GM21723 (cell line): ENCODE results near the gene SKIC2.
"Not testable (repeated sequence)": the region's sequence is repeated elsewhere in the genome, so short reads cannot be mapped to it uniquely, and the experiment has no call there.

Experiments
- ATAC-seq: cut with Tn5 transposase; IDR thresholded peaks from one replicate; pipeline ENCODE4 v1.9.1; 2021; ENCODE audit warnings: mild to moderate bottlenecking, moderate library complexity; ENCODE audit not compliant: unreplicated experiment

Gene SKIC2

DNA sequence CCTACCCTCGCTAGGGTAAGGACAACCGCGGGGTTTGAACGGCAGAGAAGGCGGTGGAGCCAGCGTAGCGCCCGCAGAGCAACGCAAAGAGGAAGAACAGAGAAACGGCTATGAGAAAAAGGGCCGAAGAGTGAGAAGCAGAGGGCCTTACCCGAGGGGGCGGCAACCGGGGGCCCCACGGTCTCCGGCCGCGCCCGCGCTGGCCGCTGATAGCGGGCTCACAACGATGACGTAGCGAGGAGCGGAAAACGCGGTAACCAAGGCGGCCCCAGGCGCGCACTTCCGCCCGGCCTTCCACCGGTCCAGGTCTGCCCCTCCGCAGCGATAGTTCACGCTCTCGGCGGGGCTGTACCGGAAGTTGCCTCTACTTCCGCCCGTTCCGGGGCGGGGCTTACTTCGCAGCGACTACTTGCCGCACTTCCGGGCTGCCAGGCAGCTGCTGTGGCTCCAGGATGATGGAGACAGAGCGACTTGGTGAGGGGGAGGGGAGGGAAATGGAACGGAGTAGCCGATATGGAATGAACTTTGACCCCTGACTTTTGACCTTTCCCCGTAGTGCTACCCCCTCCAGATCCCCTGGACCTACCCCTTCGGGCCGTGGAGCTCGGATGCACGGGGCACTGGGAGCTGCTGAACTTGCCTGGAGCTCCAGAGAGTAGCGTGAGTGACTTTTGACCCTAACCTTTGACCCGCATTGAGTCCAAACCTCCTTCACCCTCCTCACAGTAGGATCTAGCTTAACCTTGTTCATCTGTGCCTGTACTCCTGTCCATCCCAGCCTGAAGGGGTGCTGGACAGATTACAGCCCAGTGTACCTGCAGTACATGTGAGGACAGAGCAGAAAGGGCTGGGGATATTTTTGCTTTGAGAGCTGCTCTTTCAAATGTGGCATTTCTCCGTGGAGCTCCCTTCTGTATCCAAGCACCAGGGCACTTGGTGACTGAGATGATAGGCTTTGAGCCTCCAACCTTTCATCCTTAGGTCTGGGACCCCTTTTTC is at the start of gene SKIC2, which contains the start of gene NELFE:
Gene SKIC2, plus strand, starts transcription at position 435 of the 999 bp plus-strand sequence. Its CDS starts 18 bp downstream, at position 453.
Gene NELFE, minus strand, starts transcription at position 231 of the 999 bp plus-strand sequence. CDS start 525 bp downstream, outside the sequence.
- peak; percentile 95 for ATAC-seq

DNA sequence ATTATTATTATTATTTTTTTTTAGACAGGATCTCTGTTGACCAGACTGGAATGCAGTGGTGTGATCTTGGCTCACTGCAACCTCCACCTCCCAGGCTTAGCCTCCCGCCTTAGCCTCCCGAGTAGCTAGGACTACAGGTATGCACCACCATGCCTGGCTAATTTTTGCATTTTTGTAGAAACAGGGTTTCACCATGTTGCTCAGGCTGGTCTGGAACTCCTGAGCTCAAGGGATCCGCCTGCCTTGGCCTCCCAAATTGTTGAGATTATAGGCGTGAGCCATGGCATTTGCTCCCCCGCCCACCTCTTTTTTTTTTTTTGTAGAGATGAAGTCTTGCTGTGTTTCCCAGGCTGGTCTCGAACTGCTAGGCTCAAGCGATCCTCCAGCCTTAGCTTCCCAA is 49.7 kb upstream of the SKIC2 start:
- ATAC-seq = not testable (repeated sequence)

- ATAC-seq = no peak
Measured at GRCh38 chr6:31911826-31912585, 47.0 kb upstream of the SKIC2 start.

GRCh38 chr6:31915351-31915750 is 43.6 kb upstream of the SKIC2 start:
- no peak for ATAC-seq

- ATAC-seq = no peak
Measured at GRCh38 chr6:31915756-31916155, 43.2 kb upstream of the SKIC2 start.

- ATAC-seq = no peak
Measured at GRCh38 chr6:31918069-31918720, 40.8 kb upstream of the SKIC2 start.

DNA sequence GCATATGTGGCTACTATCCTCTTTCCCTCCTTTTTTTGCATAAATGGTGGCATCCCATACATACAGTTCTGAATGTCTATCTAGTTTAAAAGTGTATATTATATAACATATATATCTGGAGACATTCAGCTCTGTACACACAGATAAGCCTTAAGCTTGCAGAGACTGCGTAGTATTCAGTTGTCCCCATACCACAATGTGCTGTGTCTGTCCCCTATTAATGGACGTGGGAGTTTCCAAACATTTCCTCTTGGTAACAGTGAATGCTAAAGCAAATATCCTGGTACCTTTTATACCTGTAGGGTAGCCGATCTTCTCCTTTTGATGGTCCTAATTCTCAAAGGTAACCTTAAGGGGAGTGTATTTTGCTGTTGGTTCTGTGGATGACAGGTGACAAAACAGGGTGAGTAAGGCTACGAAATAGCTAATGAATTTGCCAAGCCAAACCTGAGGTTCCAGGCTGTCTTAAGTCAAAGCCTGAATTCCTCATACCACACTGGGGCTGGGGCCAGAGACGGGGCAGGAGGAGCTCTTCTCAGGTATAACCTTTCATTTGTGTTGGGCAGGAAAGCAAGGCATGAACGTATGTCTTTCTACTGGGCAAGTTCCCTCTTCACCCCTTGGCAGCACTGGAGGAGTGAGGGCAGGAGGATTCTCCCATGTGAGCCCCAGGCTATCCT is 39.2 kb upstream of the SKIC2 start:
- ATAC-seq = no peak

DNA sequence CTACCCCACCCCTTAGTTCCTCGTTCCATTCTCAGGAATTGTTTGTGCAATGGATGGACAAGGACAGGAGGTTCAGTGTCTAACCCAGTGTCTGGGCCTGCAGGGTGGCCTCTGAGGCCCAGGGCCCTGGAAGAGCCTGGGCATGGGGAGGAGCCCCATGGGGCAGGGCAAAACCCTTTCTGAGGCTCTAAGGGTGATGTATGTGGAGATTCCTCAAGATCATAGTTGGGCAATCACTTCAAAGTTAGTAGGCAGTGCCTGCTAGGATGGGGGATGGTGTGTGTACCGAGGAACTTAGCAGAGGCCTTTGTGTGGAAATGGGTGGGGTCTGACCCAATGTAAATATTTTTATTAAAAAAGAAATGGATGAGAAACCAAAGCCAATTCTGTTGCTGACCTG is 38.2 kb upstream of the SKIC2 start:
- no peak for ATAC-seq

GRCh38 chr6:31922942-31923341 is 36.0 kb upstream of the SKIC2 start:
- no peak for ATAC-seq

DNA sequence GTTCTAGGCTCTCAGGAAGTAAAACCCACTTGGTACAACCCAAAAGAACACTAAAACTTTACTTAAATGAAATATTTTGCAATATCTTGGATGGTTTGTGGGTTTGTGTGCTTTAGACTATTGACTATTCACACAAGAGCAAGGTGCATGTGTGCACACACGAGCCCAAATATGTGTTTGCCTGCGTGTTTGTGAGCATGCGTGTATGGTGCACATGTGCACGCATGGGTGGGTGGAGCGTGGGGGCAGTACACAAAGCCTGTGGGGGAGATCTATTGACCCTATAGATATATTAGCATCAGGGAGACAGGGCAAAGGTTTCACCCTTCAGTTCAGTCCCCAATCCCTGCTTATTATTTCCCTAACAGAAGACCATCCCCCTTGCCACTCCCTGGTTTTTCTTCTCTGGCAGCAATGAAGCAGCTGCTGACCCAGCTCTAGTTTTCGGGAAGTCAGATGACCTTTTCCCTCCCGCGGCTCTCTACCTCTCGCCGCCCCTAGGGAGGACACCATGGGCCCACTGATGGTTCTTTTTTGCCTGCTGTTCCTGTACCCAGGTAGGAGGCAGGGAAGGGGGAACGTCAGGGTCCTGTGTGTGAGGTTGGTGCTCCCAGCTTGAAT is 31.6 kb upstream of the SKIC2 start, which contains the start of gene C2:
Gene C2, plus strand, starts transcription at position 476 of the 621 bp plus-strand sequence. Its CDS starts 36 bp downstream, at position 512.
- ATAC-seq = no peak

- no peak for ATAC-seq
Measured at GRCh38 chr6:31927863-31928671, 30.9 kb upstream of the SKIC2 start.

- ATAC-seq = no peak
Measured at GRCh38 chr6:31928672-31928939, 30.4 kb upstream of the SKIC2 start.

DNA sequence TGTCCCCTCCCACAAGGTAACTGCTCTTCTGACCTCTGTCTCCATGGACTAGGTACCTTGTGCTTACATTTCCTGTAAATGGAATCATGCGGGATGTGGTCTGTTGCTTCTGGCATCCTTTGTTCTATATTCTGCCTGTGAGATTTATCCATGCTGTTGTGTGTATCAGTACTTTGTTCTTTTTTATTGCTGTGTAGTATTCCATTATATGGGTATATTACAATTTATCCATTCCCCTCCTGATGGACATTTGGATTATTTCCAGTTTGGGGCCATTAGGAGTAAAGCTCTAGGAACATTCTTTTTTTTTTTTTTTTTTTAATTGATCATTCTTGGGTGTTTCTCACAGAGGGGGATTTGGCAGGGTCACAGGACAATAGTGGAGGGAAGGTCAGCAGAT is 28.0 kb upstream of the SKIC2 start:
- ATAC-seq = no peak

DNA sequence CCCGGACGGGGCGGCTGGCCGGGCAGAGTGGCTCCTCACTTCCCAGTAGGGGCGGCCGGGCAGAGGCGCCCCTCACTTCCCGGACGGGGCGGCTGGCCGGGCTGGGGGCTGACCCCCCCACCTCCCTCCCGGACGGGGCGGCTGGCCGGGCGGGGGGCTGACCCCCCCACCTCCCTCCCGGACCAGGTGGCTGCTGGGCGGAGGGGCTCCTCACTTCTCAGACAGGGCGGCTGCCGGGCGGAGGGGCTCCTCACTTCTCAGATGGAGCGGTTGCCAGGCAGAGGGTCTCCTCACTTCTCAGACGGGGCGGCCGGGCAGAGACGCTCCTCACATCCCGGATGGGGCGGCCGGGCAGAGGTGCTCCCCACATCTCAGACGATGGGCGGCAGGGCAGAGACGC is 26.8 kb upstream of the SKIC2 start:
- not testable (repeated sequence) for ATAC-seq

- no peak for ATAC-seq
Measured at GRCh38 chr6:31933537-31933936, 25.4 kb upstream of the SKIC2 start.

GRCh38 chr6:31935021-31935420 is 24.0 kb upstream of the SKIC2 start:
- no peak for ATAC-seq

GRCh38 chr6:31935823-31936222 is 23.2 kb upstream of the SKIC2 start:
- ATAC-seq = no peak

GRCh38 chr6:31940256-31940664 is 18.7 kb upstream of the SKIC2 start:
- ATAC-seq = no peak

- no peak for ATAC-seq
Measured at GRCh38 chr6:31943742-31944141, 15.2 kb upstream of the SKIC2 start.
